Neural progenitor cell (in vitro differentiated cells): Measurements from ENCODE around the gene MAPK10.

Source experiments
- EZH2phosphoT487 ChIP-seq: fragments of 200-600 bp; sonication (generic); IDR thresholded peaks from 2 replicates; pipeline ENCODE4 v1.6.1; 2017; ENCODE audit warnings: antibody characterized with exemption
- TF ChIP-seq, protein P1 (sequence below): fragments of 200-600 bp; sonication (generic); IDR thresholded peaks from 2 replicates; pipeline ENCODE4 v1.5.1; 2017; ENCODE audit warnings: antibody characterized with exemption, mild to moderate bottlenecking

GRCh38 chr4:86278126-86278525 lies 81.7 kb downstream of the MAPK10 start:
- TF ChIP-seq, protein P1, sequence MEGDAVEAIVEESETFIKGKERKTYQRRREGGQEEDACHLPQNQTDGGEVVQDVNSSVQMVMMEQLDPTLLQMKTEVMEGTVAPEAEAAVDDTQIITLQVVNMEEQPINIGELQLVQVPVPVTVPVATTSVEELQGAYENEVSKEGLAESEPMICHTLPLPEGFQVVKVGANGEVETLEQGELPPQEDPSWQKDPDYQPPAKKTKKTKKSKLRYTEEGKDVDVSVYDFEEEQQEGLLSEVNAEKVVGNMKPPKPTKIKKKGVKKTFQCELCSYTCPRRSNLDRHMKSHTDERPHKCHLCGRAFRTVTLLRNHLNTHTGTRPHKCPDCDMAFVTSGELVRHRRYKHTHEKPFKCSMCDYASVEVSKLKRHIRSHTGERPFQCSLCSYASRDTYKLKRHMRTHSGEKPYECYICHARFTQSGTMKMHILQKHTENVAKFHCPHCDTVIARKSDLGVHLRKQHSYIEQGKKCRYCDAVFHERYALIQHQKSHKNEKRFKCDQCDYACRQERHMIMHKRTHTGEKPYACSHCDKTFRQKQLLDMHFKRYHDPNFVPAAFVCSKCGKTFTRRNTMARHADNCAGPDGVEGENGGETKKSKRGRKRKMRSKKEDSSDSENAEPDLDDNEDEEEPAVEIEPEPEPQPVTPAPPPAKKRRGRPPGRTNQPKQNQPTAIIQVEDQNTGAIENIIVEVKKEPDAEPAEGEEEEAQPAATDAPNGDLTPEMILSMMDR, result no peak
- no peak for TF ChIP-seq EZH2phosphoT487
